Activated CD4-positive, alpha-beta T cell treated with anti-CD3 and anti-CD28 coated beads, Interleukin-2, amount 10 ng/mL, durations not matched to agents 24 days and 14 days (primary cell): ENCODE measurements around the gene PDE2A. TPM values are rescaled to one million over a fixed set of nuclear protein-coding genes. Genes with fewer than 3 reads are reported as not detected.

Experiments used
- DNase-seq: peaks from one replicate; pipeline ENCODE4 v3.0.0; 2022
- H3K27ac Mint-ChIP-seq: one replicate; pipeline ENCODE4 v1.8.0; 2022; ENCODE audit warnings: mild to moderate bottlenecking, mixed read lengths
- H3K27me3 Mint-ChIP-seq: one replicate; pipeline ENCODE4 v1.8.0; 2022; ENCODE audit warnings: mixed read lengths
- H3K36me3 Mint-ChIP-seq: one replicate; pipeline ENCODE4 v1.8.0; 2022; ENCODE audit warnings: low read depth, mild to moderate bottlenecking, mixed read lengths
- H3K4me1 Mint-ChIP-seq: one replicate; pipeline ENCODE4 v1.8.0; 2021; ENCODE audit warnings: mixed read lengths
- H3K4me3 Mint-ChIP-seq: one replicate; pipeline ENCODE4 v1.8.0; 2022; ENCODE audit warnings: mild to moderate bottlenecking, moderate library complexity, mixed read lengths
- H3K9me3 Mint-ChIP-seq: one replicate; pipeline ENCODE4 v1.8.0; 2021; ENCODE audit warnings: mixed read lengths
- intact Hi-C: fragments of 100-400 bp; cut with micrococcal nuclease; formaldehyde crosslinking; loops from one replicate; pipeline ENCODE4 v1.15.1; 2023
- total RNA-seq: library from RNA; stranded (reverse); gene quantifications from 2 replicates; pipeline ENCODE4 v1.2.3, GENCODE V29; 2022

The PDE2A gene
- total RNA-seq, 1 donor from 2014 or later, result 0.33 TPM

GRCh38 chr11:72684236-72684912 lies 10.2 kb upstream of the PDE2A start:
- Mint-ChIP-seq H3K4me1 (peaks cover 47% of the 10 kb centered on the region), H3K4me3 (no peak overlapping the region), H3K36me3 (peaks cover 31% of the 10 kb centered on the region), H3K27ac (peak overlapping the region; percentile 58), H3K9me3 (no peaks in the 10 kb centered on the region), H3K27me3 (peaks cover under 1% of the 10 kb centered on the region)
- intact Hi-C loops, result loop anchor here (5.0 kb wide), 1 partner anchor 212 kb away; no protein-coding TSS in a partner anchor
- peak; percentile 84 for DNase-seq

- Mint-ChIP-seq H3K27ac (peak overlapping the region; percentile 37), H3K4me3 (no peak overlapping the region), H3K9me3 (no peaks in the 10 kb centered on the region), H3K27me3 (peaks cover 5% of the 10 kb centered on the region), H3K4me1 (peaks cover 46% of the 10 kb centered on the region), H3K36me3 (peaks cover 29% of the 10 kb centered on the region)
- DNase-seq, result peak; percentile 92
- intact Hi-C loops, result loop anchor here (1.0 to 5.0 kb wide), 4 partner anchors 15 to 211 kb away; no protein-coding TSS in a partner anchor
Measured at GRCh38 chr11:72683782-72684200, 9.6 kb upstream of the PDE2A start.

- no peak overlapping the region for H3K4me3 Mint-ChIP-seq
- H3K4me1 Mint-ChIP-seq, result peaks cover 41% of the 10 kb centered on the region
- no peaks in the 10 kb centered on the region for H3K9me3 Mint-ChIP-seq
- H3K27ac Mint-ChIP-seq, result no peak overlapping the region
- intact Hi-C loops, result loop anchor here (1.0 to 5.0 kb wide), 4 partner anchors 14 to 211 kb away; no protein-coding TSS in a partner anchor
- peaks cover 12% of the 10 kb centered on the region for H3K27me3 Mint-ChIP-seq
- H3K36me3 Mint-ChIP-seq, result peaks cover 21% of the 10 kb centered on the region
- no peak for DNase-seq
Measured at GRCh38 chr11:72682858-72683243, 8.6 kb upstream of the PDE2A start.

- Mint-ChIP-seq H3K36me3 (peaks cover 16% of the 10 kb centered on the region), H3K4me1 (peaks cover 36% of the 10 kb centered on the region), H3K27me3 (peaks cover 16% of the 10 kb centered on the region), H3K9me3 (no peaks in the 10 kb centered on the region), H3K27ac (no peak overlapping the region), H3K4me3 (no peak overlapping the region)
- no peak for DNase-seq
- intact Hi-C loops, result loop anchor here (2.0 to 5.0 kb wide), 2 partner anchors 14 to 210 kb away; no protein-coding TSS in a partner anchor
Measured at GRCh38 chr11:72682238-72682857, 8.1 kb upstream of the PDE2A start.

GRCh38 chr11:72681226-72682153 lies 7.3 kb upstream of the PDE2A start:
- no peak for DNase-seq
- no peak overlapping the region for H3K27ac Mint-ChIP-seq
- intact Hi-C loops, result loop anchor here (2.0 to 5.0 kb wide), 2 partner anchors 13 to 209 kb away; no protein-coding TSS in a partner anchor
- H3K27me3 Mint-ChIP-seq, result peaks cover 23% of the 10 kb centered on the region
- no peaks in the 10 kb centered on the region for H3K9me3 Mint-ChIP-seq
- no peak overlapping the region for H3K4me3 Mint-ChIP-seq
- H3K4me1 Mint-ChIP-seq, result peaks cover 29% of the 10 kb centered on the region
- peaks cover 8% of the 10 kb centered on the region for H3K36me3 Mint-ChIP-seq

- Mint-ChIP-seq H3K27ac (no peak overlapping the region), H3K27me3 (peaks cover 30% of the 10 kb centered on the region), H3K9me3 (no peaks in the 10 kb centered on the region), H3K4me1 (peaks cover 21% of the 10 kb centered on the region), H3K36me3 (peaks cover 2% of the 10 kb centered on the region), H3K4me3 (no peak overlapping the region)
- DNase-seq, result no peak
- intact Hi-C loops, result loop anchor here (5.0 kb wide), 1 partner anchor 208 kb away; no protein-coding TSS in a partner anchor
Measured at GRCh38 chr11:72680624-72681158, 6.5 kb upstream of the PDE2A start.

- Mint-ChIP-seq H3K4me3 (no peak overlapping the region), H3K27me3 (peaks cover 38% of the 10 kb centered on the region), H3K36me3 (peaks cover 2% of the 10 kb centered on the region), H3K27ac (no peak overlapping the region), H3K4me1 (peaks cover 21% of the 10 kb centered on the region), H3K9me3 (no peaks in the 10 kb centered on the region)
- intact Hi-C loops, result loop anchor here (5.0 kb wide), 1 partner anchor 208 kb away; no protein-coding TSS in a partner anchor
- DNase-seq, result no peak
Measured at GRCh38 chr11:72679869-72680268, 5.6 kb upstream of the PDE2A start.

GRCh38 chr11:72678524-72678923 lies 4.3 kb upstream of the PDE2A start:
- H3K9me3 Mint-ChIP-seq, result no peaks in the 10 kb centered on the region
- DNase-seq, result no peak
- peaks cover 51% of the 10 kb centered on the region for H3K27me3 Mint-ChIP-seq
- intact Hi-C loops, result no loop called here
- H3K4me1 Mint-ChIP-seq, result peaks cover 14% of the 10 kb centered on the region
- no peak overlapping the region for H3K27ac Mint-ChIP-seq
- no peak overlapping the region for H3K4me3 Mint-ChIP-seq
- H3K36me3 Mint-ChIP-seq, result peaks cover under 1% of the 10 kb centered on the region

- H3K27ac Mint-ChIP-seq, result no peak overlapping the region
- DNase-seq, result peak; percentile 94
- H3K27me3 Mint-ChIP-seq, result peaks cover 66% of the 10 kb centered on the region
- H3K36me3 Mint-ChIP-seq, result no peaks in the 10 kb centered on the region
- intact Hi-C loops, result no loop called here
- no peaks in the 10 kb centered on the region for H3K9me3 Mint-ChIP-seq
- peaks cover 16% of the 10 kb centered on the region for H3K4me1 Mint-ChIP-seq
- no peak overlapping the region for H3K4me3 Mint-ChIP-seq
Measured at GRCh38 chr11:72676861-72677341, 2.7 kb upstream of the PDE2A start.

- Mint-ChIP-seq H3K4me1 (peaks cover 15% of the 10 kb centered on the region), H3K27ac (no peak overlapping the region), H3K4me3 (no peak overlapping the region), H3K27me3 (peaks cover 79% of the 10 kb centered on the region), H3K36me3 (no peaks in the 10 kb centered on the region), H3K9me3 (no peaks in the 10 kb centered on the region)
- DNase-seq, result no peak
- intact Hi-C loops, result no loop called here
Measured at GRCh38 chr11:72675221-72675620, 999 bp upstream of the PDE2A start.

- no peak for DNase-seq
- intact Hi-C loops, result no loop called here
- no peaks in the 10 kb centered on the region for H3K9me3 Mint-ChIP-seq
- peaks cover 75% of the 10 kb centered on the region for H3K27me3 Mint-ChIP-seq
- peaks cover 23% of the 10 kb centered on the region for H3K4me1 Mint-ChIP-seq
- H3K4me3 Mint-ChIP-seq, result no peak overlapping the region
- no peaks in the 10 kb centered on the region for H3K36me3 Mint-ChIP-seq
- no peak overlapping the region for H3K27ac Mint-ChIP-seq
Measured at GRCh38 chr11:72673284-72673942, 809 bp downstream of the PDE2A start.

- peaks cover 68% of the 10 kb centered on the region for H3K27me3 Mint-ChIP-seq
- no peaks in the 10 kb centered on the region for H3K36me3 Mint-ChIP-seq
- no peak for DNase-seq
- intact Hi-C loops, result no loop called here
- H3K4me1 Mint-ChIP-seq, result peaks cover 21% of the 10 kb centered on the region
- H3K4me3 Mint-ChIP-seq, result no peak overlapping the region
- H3K9me3 Mint-ChIP-seq, result no peaks in the 10 kb centered on the region
- H3K27ac Mint-ChIP-seq, result no peak overlapping the region
Measured at GRCh38 chr11:72672597-72673238, 1.5 kb downstream of the PDE2A start.
